ENCODE data around the gene DYNLT2. TPM values are rescaled to one million over a fixed set of nuclear protein-coding genes. Genes with fewer than 3 reads are reported as not detected.
A peak's percentile ranks its signal among the peaks of the same experiment; 100 is the strongest.

DYNLT2 gene
- total RNA-seq, 1 donor from 2014 or later: 2.8 TPM

- TF ChIP-seq, protein P1, sequence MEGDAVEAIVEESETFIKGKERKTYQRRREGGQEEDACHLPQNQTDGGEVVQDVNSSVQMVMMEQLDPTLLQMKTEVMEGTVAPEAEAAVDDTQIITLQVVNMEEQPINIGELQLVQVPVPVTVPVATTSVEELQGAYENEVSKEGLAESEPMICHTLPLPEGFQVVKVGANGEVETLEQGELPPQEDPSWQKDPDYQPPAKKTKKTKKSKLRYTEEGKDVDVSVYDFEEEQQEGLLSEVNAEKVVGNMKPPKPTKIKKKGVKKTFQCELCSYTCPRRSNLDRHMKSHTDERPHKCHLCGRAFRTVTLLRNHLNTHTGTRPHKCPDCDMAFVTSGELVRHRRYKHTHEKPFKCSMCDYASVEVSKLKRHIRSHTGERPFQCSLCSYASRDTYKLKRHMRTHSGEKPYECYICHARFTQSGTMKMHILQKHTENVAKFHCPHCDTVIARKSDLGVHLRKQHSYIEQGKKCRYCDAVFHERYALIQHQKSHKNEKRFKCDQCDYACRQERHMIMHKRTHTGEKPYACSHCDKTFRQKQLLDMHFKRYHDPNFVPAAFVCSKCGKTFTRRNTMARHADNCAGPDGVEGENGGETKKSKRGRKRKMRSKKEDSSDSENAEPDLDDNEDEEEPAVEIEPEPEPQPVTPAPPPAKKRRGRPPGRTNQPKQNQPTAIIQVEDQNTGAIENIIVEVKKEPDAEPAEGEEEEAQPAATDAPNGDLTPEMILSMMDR (conservative IDR thresholded peaks at IDR 0.05): no peak
- Mint-ChIP-seq H3K9me3 (no peaks in the 10 kb centered on the region), H3K27ac (ENCODE audit: unreplicated experiment) (no peak overlapping the region), H3K36me3 (ENCODE audit: low read depth) (no peaks in the 10 kb centered on the region), H3K27me3 (ENCODE audit: low read depth) (no peaks in the 10 kb centered on the region), H3K4me1 (peaks cover 8% of the 10 kb centered on the region), H3K4me3 (no peak overlapping the region)
- no peak for DNase-seq (ENCODE audit: low read depth, low spot score)
Observed at GRCh38 chr6:169714595-169714994, 36.8 kb downstream of the DYNLT2 start.

GRCh38 chr6:169714178-169714577, 37.2 kb downstream of the DYNLT2 start:
- Mint-ChIP-seq H3K27me3 (ENCODE audit: low read depth) (no peaks in the 10 kb centered on the region), H3K9me3 (no peaks in the 10 kb centered on the region), H3K36me3 (ENCODE audit: low read depth) (no peaks in the 10 kb centered on the region), H3K4me3 (no peak overlapping the region), H3K27ac (ENCODE audit: unreplicated experiment) (no peak overlapping the region), H3K4me1 (peaks cover 3% of the 10 kb centered on the region)
- no peak for DNase-seq (ENCODE audit: low read depth, low spot score)
- TF ChIP-seq, protein P1 (conservative IDR thresholded peaks at IDR 0.05): no peak

DNA sequence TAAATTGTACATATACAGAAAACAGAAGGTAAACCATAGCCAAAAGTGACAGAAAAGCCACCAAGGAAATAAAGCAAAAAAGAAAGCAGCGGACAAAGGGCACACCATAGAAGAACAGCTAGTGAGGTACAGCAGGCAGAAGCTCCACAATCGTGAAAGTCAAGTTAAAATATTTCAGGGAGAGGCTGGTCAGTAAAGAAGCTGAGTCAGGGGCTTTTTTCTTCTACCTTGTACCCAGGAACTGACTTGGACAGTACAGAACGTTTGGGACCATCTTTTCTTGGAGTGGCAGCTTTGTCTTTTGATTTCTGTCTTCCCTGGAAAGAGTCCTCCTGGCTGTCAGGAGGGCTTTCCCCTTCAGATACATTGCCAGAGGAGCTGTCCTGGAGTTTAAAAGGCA, 41.4 kb downstream of the DYNLT2 start:
- no peak for DNase-seq (ENCODE audit: low read depth, low spot score)
- TF ChIP-seq, protein P1 (conservative IDR thresholded peaks at IDR 0.05): no peak
- Mint-ChIP-seq H3K4me1 (peaks cover 2% of the 10 kb centered on the region), H3K27ac (ENCODE audit: unreplicated experiment) (no peak overlapping the region), H3K36me3 (ENCODE audit: low read depth) (no peaks in the 10 kb centered on the region), H3K4me3 (no peak overlapping the region), H3K27me3 (ENCODE audit: low read depth) (no peaks in the 10 kb centered on the region), H3K9me3 (no peaks in the 10 kb centered on the region)

DNA sequence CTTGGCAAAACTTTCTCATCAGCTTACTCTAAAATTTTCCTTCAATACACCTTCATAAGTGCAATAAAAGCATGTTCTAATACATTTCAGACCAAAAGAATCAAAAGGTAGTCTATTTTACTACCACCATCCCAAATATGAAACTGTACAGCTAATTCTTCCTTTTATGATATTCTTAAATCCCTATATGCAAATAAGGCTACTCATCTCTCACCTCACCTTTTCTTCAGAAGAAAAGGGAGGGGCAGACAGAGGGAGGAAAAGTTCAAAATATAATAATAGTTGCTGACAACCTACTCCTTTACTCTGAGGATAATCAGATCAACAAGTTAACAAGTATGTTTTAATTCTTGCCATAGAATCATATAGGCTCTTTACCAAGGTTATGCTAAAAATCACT, 42.1 kb downstream of the DYNLT2 start:
- TF ChIP-seq, protein P1 (conservative IDR thresholded peaks at IDR 0.05): no peak
- Mint-ChIP-seq H3K4me3 (no peak overlapping the region), H3K27ac (ENCODE audit: unreplicated experiment) (no peak overlapping the region), H3K27me3 (ENCODE audit: low read depth) (no peaks in the 10 kb centered on the region), H3K9me3 (no peaks in the 10 kb centered on the region), H3K4me1 (peaks cover 7% of the 10 kb centered on the region), H3K36me3 (ENCODE audit: low read depth) (no peaks in the 10 kb centered on the region)
- DNase-seq (ENCODE audit: low read depth, low spot score): no peak

DNA sequence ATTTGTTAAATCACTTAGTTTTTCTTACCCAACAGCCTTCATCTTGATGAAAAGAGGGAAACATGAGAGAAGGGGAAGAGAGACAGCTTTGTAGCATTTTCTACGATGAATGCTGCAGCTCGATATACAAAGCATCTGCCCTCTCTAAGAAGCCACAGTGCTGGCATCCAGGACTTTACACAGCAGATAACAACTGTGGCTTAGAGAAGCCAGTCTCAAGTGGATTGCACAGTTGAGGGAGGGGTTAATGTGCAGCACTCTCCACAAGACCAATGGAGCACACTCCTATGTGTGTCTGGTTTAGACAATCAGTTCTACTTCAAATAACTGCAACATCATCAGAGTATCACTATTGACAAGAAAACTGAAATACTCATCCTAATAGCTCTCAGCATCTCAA, 43.6 kb downstream of the DYNLT2 start:
- Mint-ChIP-seq H3K36me3 (ENCODE audit: low read depth) (peaks cover 2% of the 10 kb centered on the region), H3K4me1 (peaks cover 21% of the 10 kb centered on the region), H3K27ac (ENCODE audit: unreplicated experiment) (no peak overlapping the region), H3K4me3 (no peak overlapping the region), H3K9me3 (no peaks in the 10 kb centered on the region), H3K27me3 (ENCODE audit: low read depth) (no peaks in the 10 kb centered on the region)
- TF ChIP-seq, protein P1 (conservative IDR thresholded peaks at IDR 0.05): no peak
- no peak for DNase-seq (ENCODE audit: low read depth, low spot score)

DNA sequence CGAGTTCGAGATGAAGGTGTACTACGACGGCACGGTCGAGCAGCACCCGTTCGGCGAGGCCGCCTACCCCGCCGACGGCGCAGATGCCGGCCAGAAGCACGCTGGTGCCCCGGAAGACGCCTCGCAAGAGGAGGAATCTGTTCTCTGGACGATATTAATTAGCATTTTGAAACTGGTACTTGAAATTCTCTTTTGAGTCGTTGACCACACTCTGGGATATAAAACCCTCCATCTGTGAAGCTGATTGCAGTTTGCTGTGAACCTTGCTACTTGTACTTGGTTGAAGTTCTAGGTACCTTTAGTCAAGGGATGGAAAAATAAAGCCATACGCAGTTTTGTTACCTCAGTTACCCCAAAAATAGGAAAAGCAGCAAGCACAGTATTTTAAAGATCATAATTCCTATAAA, 48.5 kb downstream of the DYNLT2 start:
- no peak for DNase-seq (ENCODE audit: low read depth, low spot score)
- no peaks in the 10 kb centered on the region for H3K9me3 Mint-ChIP-seq
- H3K27me3 Mint-ChIP-seq (ENCODE audit: low read depth): no peaks in the 10 kb centered on the region
- peak overlapping the region; percentile 94 for H3K4me3 Mint-ChIP-seq
- peaks cover 40% of the 10 kb centered on the region for H3K4me1 Mint-ChIP-seq
- H3K36me3 Mint-ChIP-seq (ENCODE audit: low read depth): peaks cover 3% of the 10 kb centered on the region
- peak overlapping the region; percentile 84 for H3K27ac Mint-ChIP-seq (ENCODE audit: unreplicated experiment)
- TF ChIP-seq, protein P1 (conservative IDR thresholded peaks at IDR 0.05): no peak
